Stomach (tissue), 9 donors: ENCODE results near the gene MMD2. TPM values are rescaled to one million over a fixed set of nuclear protein-coding genes. Genes with fewer than 3 reads are reported as not detected.

Source experiments
- DNase-seq, 2 donors: peaks; one replicate each; pipeline versions ENCODE4 v3.0.0 to v3.0.0-alpha.2; 2013 to 2019
- H3K27ac ChIP-seq, 5 donors: fragments of 200-600 bp in 4 of 5; sonication (generic) in 4 of 5; one replicate each; pipeline ENCODE4 v1.5.1; 2013 to 2019; ENCODE audit warnings: mild to moderate bottlenecking in 1 of 5, moderate library complexity in 1 of 5
- H3K27me3 ChIP-seq, 3 donors: fragments of 200-600 bp; sonication (generic); one replicate each; pipeline ENCODE4 v1.5.1; 2017 to 2019; ENCODE audit warnings: mixed run types in 1 of 3
- H3K36me3 ChIP-seq, 4 donors: fragments of 200-600 bp; sonication (generic); 1 replicate in 3 of 4; 2 replicates in 1 of 4; pipeline ENCODE4 v1.5.1; 2016 to 2019
- H3K4me1 ChIP-seq, 4 donors: fragments of 200-600 bp; sonication (generic); one replicate each; pipeline ENCODE4 v1.5.1; 2016 to 2019
- H3K4me3 ChIP-seq, 4 donors: fragments of 200-600 bp; sonication (generic) in 3 of 4; one replicate each; pipeline ENCODE4 v1.5.1; 2016 to 2019; ENCODE audit warnings: mild to moderate bottlenecking in 1 of 4
- H3K9me3 ChIP-seq, 4 donors: fragments of 200-600 bp; sonication (generic); one replicate each; pipeline ENCODE4 v1.5.1; 2016 to 2019
- CTCF ChIP-seq, 7 experiments: fragments of 450-650 bp in 4 of 7; fragments of 200-600 bp in 3 of 7; sonication (generic) in 3 of 7; IDR thresholded peaks; one replicate each; pipeline ENCODE4 v1.5.1; 2016 to 2019; ENCODE audit warnings: antibody characterized with exemption in 7 of 7, control low read depth in 2 of 7, mild to moderate bottlenecking in 1 of 7
- EP300 ChIP-seq: sonication (generic); formaldehyde crosslinking; IDR thresholded peaks from one replicate; pipeline ENCODE4 v1.6.1; 2017; ENCODE audit warnings: antibody characterized with exemption
- POLR2A ChIP-seq, 4 donors: fragments of 450-650 bp; IDR thresholded peaks; one replicate each; pipeline ENCODE4 v1.6.1; 2016; ENCODE audit warnings: antibody characterized with exemption in 4 of 4, control low read depth in 2 of 4, mild to moderate bottlenecking in 1 of 4, moderate library complexity in 1 of 4
- POLR2AphosphoS5 ChIP-seq, 3 donors: sonication (generic); formaldehyde crosslinking; IDR thresholded peaks; one replicate each; pipeline ENCODE4 v1.6.1; 2016; ENCODE audit warnings: antibody characterized with exemption in 3 of 3
- WGBS, 5 donors: extraction: QIAGEN DNeasy Blood & Tissue Kit in 3 of 5; methylation state at CpG; one replicate each; pipeline versions ENCODE4 v1.1.5 to v1.1.7; 2013 to 2018; 5-methylcytosine and 5-hydroxymethylcytosine counted together
- intact Hi-C: fragments of 100-400 bp; cut with DNase I; formaldehyde crosslinking; loops from one replicate; pipeline ENCODE4 v1.15.1; 2023; ENCODE audit warnings: low total_unique reads
- polyA plus RNA-seq, 3 donors: library from polyadenylated mRNA; stranded (reverse); fragments of 200-250 nt; gene quantifications; one replicate each; pipeline ENCODE4 v1.2.3, GENCODE V29; 2013
- total RNA-seq, 5 donors: library from RNA; depleted of rRNA; stranded (reverse); fragments of >200 nt; gene quantifications; one replicate each; pipeline versions ENCODE4 v1.1.0 to v1.2.3, GENCODE V29; 2014 to 2016
- donor health status: healthy with polysubstance abuse.
- donor health status: Bipolar disorder and iron deficiency.
- donor health status: healthy.

MMD2 gene
- total and polyA plus RNA-seq, 8 donors, result not detected

- Histone ChIP-seq H3K27me3 (peaks cover 0 to 25% (median 6%) of the 10 kb centered on the region in 3 donors), H3K4me1 (no peaks in the 10 kb centered on the region), H3K4me3 (no peak overlapping the region), H3K36me3 (no peaks in the 10 kb centered on the region), H3K27ac (no peak overlapping the region), H3K9me3 (no peaks in the 10 kb centered on the region)
- WGBS, 5 donors, result 30 to 44% (median 38%) methylated on average over 11 to 12 of the region's 12 CpGs
- no peak for TF ChIP-seq POLR2AphosphoS5 (IDR thresholded peaks at IDR 0.05)
- no peak for TF ChIP-seq CTCF (IDR thresholded peaks at IDR 0.05)
- TF ChIP-seq POLR2A (IDR thresholded peaks at IDR 0.05), result no peak
- peak; percentile 49 to 86 for DNase-seq
- intact Hi-C loops, result no loop called here
Observed at GRCh38 chr7:4931943-4932342, 27.0 kb downstream of the MMD2 start.

GRCh38 chr7:4929005-4929404 lies 30.0 kb downstream of the MMD2 start:
- peaks cover 0 to 25% (median 6%) of the 10 kb centered on the region in 3 donors for H3K27me3 ChIP-seq
- TF ChIP-seq CTCF (IDR thresholded peaks at IDR 0.05) (no peak), POLR2AphosphoS5 (IDR thresholded peaks at IDR 0.05) (no peak), POLR2A (IDR thresholded peaks at IDR 0.05) (no peak), EP300 (no peak)
- H3K4me3 ChIP-seq, result no peak overlapping the region
- no peaks in the 10 kb centered on the region for H3K4me1 ChIP-seq
- H3K9me3 ChIP-seq, result peaks cover 0 to 7% (median 0%) of the 10 kb centered on the region in 4 donors
- 78 to 86% (median 83%) methylated on average over 6 to 8 of the region's 8 CpGs for WGBS, 5 donors
- no peak for DNase-seq
- H3K36me3 ChIP-seq, result no peaks in the 10 kb centered on the region
- no peak overlapping the region for H3K27ac ChIP-seq
- intact Hi-C loops, result no loop called here

GRCh38 chr7:4928445-4928844 lies 30.5 kb downstream of the MMD2 start:
- Histone ChIP-seq H3K4me1 (no peaks in the 10 kb centered on the region), H3K4me3 (no peak overlapping the region), H3K27me3 (peaks cover 0 to 25% (median 6%) of the 10 kb centered on the region in 3 donors), H3K9me3 (peaks cover 0 to 7% (median 0%) of the 10 kb centered on the region in 4 donors), H3K27ac (no peak overlapping the region), H3K36me3 (no peaks in the 10 kb centered on the region)
- 84 to 100% (median 88%) methylated on average over 2 of the region's 2 CpGs for whole genome bisulfite sequencing, 5 donors
- DNase-seq, result no peak
- TF ChIP-seq EP300 (no peak), POLR2AphosphoS5 (IDR thresholded peaks at IDR 0.05) (no peak), CTCF (IDR thresholded peaks at IDR 0.05) (no peak), POLR2A (IDR thresholded peaks at IDR 0.05) (no peak)
- intact Hi-C loops, result no loop called here

- intact Hi-C loops, result no loop called here
- TF ChIP-seq POLR2AphosphoS5 (IDR thresholded peaks at IDR 0.05), result no peak
- TF ChIP-seq POLR2A (IDR thresholded peaks at IDR 0.05), result no peak
- TF ChIP-seq CTCF (IDR thresholded peaks at IDR 0.05), result no peak
- TF ChIP-seq EP300, result no peak
- H3K27ac ChIP-seq, result no peak overlapping the region
- DNase-seq, result no peak
- no peak overlapping the region for H3K4me3 ChIP-seq
- H3K9me3 ChIP-seq, result peaks cover 0 to 12% (median 7%) of the 10 kb centered on the region in 4 donors
- 77 to 87% (median 81%) methylated on average over 14 to 19 of the region's 19 CpGs for WGBS, 5 donors
- H3K27me3 ChIP-seq, result peaks cover 0 to 19% (median 0%) of the 10 kb centered on the region in 3 donors
- H3K36me3 ChIP-seq, result no peaks in the 10 kb centered on the region
- no peaks in the 10 kb centered on the region for H3K4me1 ChIP-seq
Observed at GRCh38 chr7:4919969-4920766, 38.8 kb downstream of the MMD2 start.
